GM19351 (cell line): ENCODE data around the gene TMIE.

Source experiments
- ATAC-seq: cut with Tn5 transposase; IDR thresholded peaks from one replicate; pipeline ENCODE4 v1.9.1; 2021; ENCODE audit warnings: mild to moderate bottlenecking, moderate library complexity; ENCODE audit not compliant: unreplicated experiment

The TMIE gene

GRCh38 chr3:46706771-46707582, 5.8 kb downstream of the TMIE start:
- ATAC-seq, result no peak

GRCh38 chr3:46707601-46708011, 6.4 kb downstream of the TMIE start:
- ATAC-seq, result no peak

GRCh38 chr3:46708401-46709156, 7.4 kb downstream of the TMIE start:
- ATAC-seq, result no peak

GRCh38 chr3:46709157-46709654, 8.0 kb downstream of the TMIE start:
- no peak for ATAC-seq

- ATAC-seq, result no peak
Measured at GRCh38 chr3:46709721-46710120, 8.5 kb downstream of the TMIE start.

- ATAC-seq, result no peak
Measured at GRCh38 chr3:46710229-46710628, 9.0 kb downstream of the TMIE start.

GRCh38 chr3:46710671-46711295, 9.6 kb downstream of the TMIE start:
- no peak for ATAC-seq

- no peak for ATAC-seq
Measured at GRCh38 chr3:46711305-46711704, 10.1 kb downstream of the TMIE start.

- ATAC-seq, result no peak
Measured at GRCh38 chr3:46711760-46712159, 10.6 kb downstream of the TMIE start.

- ATAC-seq, result no peak
Measured at GRCh38 chr3:46712191-46713049, 11.2 kb downstream of the TMIE start.

GRCh38 chr3:46713050-46713897, 12.1 kb downstream of the TMIE start:
- no peak for ATAC-seq

- ATAC-seq, result peak; percentile 69
Measured at GRCh38 chr3:46713898-46714552, 12.8 kb downstream of the TMIE start.

- ATAC-seq, result no peak
Measured at GRCh38 chr3:46714728-46715506, 13.7 kb downstream of the TMIE start.

- ATAC-seq, result no peak
Measured at GRCh38 chr3:46715507-46716175, 14.4 kb downstream of the TMIE start.

- ATAC-seq, result no peak
Measured at GRCh38 chr3:46716461-46717441, 15.6 kb downstream of the TMIE start.

GRCh38 chr3:46717447-46718231, 16.4 kb downstream of the TMIE start, which contains the start of gene PRSS50:
PRSS50 (minus strand) TSS chr3:46717869; CDS start chr3:46717824, 45 bp downstream.
- ATAC-seq, result no peak
